Suprapubic skin (tissue), 4 donors: ENCODE results near the gene SUGCT. TPM values are rescaled to one million over a fixed set of nuclear protein-coding genes. Genes with fewer than 3 reads are reported as not detected.

Source experiments
- DNase-seq, 2 donors: peaks; one replicate each; pipeline ENCODE4 v3.0.0-alpha.2; 2019; ENCODE audit warnings: low spot score in 2 of 2
- H3K27ac ChIP-seq: fragments of 200-600 bp; sonication (generic); one replicate; pipeline ENCODE4 v1.5.1; 2019
- H3K27me3 ChIP-seq: fragments of 200-600 bp; sonication (generic); one replicate; pipeline ENCODE4 v1.5.1; 2019
- H3K36me3 ChIP-seq: fragments of 200-600 bp; sonication (generic); one replicate; pipeline ENCODE4 v1.5.1; 2019
- H3K4me1 ChIP-seq: fragments of 200-600 bp; sonication (generic); one replicate; pipeline ENCODE4 v1.5.1; 2019
- H3K4me3 ChIP-seq: fragments of 200-600 bp; sonication (generic); one replicate; pipeline ENCODE4 v1.5.1; 2019; ENCODE audit warnings: mild to moderate bottlenecking
- H3K9me3 ChIP-seq: fragments of 200-600 bp; sonication (generic); one replicate; pipeline ENCODE4 v1.5.1; 2019
- CTCF ChIP-seq, 2 donors: fragments of 200-600 bp in 1 of 2; fragments of 450-650 bp in 1 of 2; sonication (generic) in 1 of 2; IDR thresholded peaks; one replicate each; pipeline ENCODE4 v1.5.1; 2016 to 2019; ENCODE audit warnings: antibody characterized with exemption in 2 of 2, mild to moderate bottlenecking in 1 of 2, moderate library complexity in 1 of 2
- EP300 ChIP-seq: sonication (generic); formaldehyde crosslinking; IDR thresholded peaks from one replicate; pipeline ENCODE4 v1.6.1; 2017; ENCODE audit warnings: antibody characterized with exemption
- POLR2A ChIP-seq, 2 donors: fragments of 450-650 bp; IDR thresholded peaks; one replicate each; pipeline ENCODE4 v1.6.1; 2017; ENCODE audit warnings: antibody characterized with exemption in 2 of 2, mild to moderate bottlenecking in 2 of 2, moderate library complexity in 2 of 2
- POLR2AphosphoS5 ChIP-seq, 3 donors: sonication (generic); formaldehyde crosslinking; IDR thresholded peaks; one replicate each; pipeline ENCODE4 v1.6.1; 2017; ENCODE audit warnings: antibody characterized with exemption in 3 of 3
- WGBS: methylation state at CpG from one replicate; pipeline ENCODE4 v1.1.5; 2018; 5-methylcytosine and 5-hydroxymethylcytosine counted together
- total RNA-seq, 4 donors: library from RNA; depleted of rRNA; stranded (reverse); fragments of >200 nt; gene quantifications; one replicate each; pipeline ENCODE4 v1.1.0, GENCODE V29; 2016

Gene SUGCT
- total RNA-seq, 4 donors from 2014 or later = 0.73 to 2.2 (median 0.98) TPM; not detected in 1

DNA sequence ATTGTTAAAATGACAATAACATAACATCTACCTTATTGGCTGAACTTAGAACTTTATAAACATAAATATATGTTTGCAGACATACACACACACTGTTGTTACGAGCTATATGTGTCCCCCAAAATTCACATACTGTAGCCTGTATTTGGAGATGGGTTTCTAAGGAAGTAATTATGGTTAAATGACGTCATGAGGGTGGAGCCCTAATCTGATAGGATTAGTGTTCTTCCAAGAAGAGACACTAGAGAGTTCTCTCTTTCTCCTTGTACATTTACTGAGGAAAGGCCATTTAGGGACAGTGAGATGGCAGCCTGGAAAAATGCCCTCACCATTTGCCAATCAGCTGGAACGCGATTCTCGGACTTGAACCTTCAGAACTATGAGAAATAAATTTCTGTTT lies 211.7 kb downstream of the SUGCT start:
- Histone ChIP-seq H3K27ac (no peak overlapping the region), H3K4me3 (no peak overlapping the region), H3K36me3 (no peaks in the 10 kb centered on the region), H3K9me3 (no peaks in the 10 kb centered on the region), H3K27me3 (no peaks in the 10 kb centered on the region), H3K4me1 (no peaks in the 10 kb centered on the region)
- DNase-seq = no peak
- TF ChIP-seq EP300 = no peak
- TF ChIP-seq POLR2AphosphoS5 (IDR thresholded peaks at IDR 0.05) = no peak
- no peak for TF ChIP-seq CTCF (IDR thresholded peaks at IDR 0.05)
- TF ChIP-seq POLR2A (IDR thresholded peaks at IDR 0.05) = no peak
- WGBS = 88% methylated on average over 5 of the region's 5 CpGs

- Histone ChIP-seq H3K27ac (no peak overlapping the region), H3K27me3 (no peaks in the 10 kb centered on the region), H3K4me1 (no peaks in the 10 kb centered on the region), H3K4me3 (no peak overlapping the region), H3K36me3 (no peaks in the 10 kb centered on the region), H3K9me3 (no peaks in the 10 kb centered on the region)
- WGBS = 83% methylated on average over 7 of the region's 7 CpGs
- no peak for TF ChIP-seq CTCF (IDR thresholded peaks at IDR 0.05)
- no peak for DNase-seq
Observed at GRCh38 chr7:40348126-40348728, 213.4 kb downstream of the SUGCT start.

DNA sequence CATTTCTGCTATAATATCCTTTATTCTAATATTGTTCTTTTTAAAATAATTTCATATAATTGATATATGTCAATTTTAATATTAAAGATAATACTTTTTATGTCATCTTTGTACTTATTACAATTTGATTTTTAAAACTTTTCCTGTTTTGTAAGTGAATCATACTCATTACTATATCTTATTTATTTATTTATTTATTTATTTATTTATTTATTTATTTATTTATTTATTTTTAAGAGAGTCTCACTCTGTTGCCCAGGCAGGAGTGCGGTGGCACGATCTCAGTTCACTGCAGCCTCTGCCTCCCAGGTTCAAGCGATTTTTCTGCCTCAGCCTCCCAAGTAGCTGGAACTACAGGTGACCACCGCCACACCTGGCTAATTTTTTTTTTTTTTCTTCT lies 215.3 kb downstream of the SUGCT start:
- no peak overlapping the region for H3K27ac ChIP-seq
- no peaks in the 10 kb centered on the region for H3K27me3 ChIP-seq
- H3K4me3 ChIP-seq = no peak overlapping the region
- H3K9me3 ChIP-seq = no peaks in the 10 kb centered on the region
- no peaks in the 10 kb centered on the region for H3K36me3 ChIP-seq
- TF ChIP-seq POLR2A (IDR thresholded peaks at IDR 0.05) = no peak
- no peak for TF ChIP-seq CTCF (IDR thresholded peaks at IDR 0.05)
- TF ChIP-seq EP300 = no peak
- TF ChIP-seq POLR2AphosphoS5 (IDR thresholded peaks at IDR 0.05) = no peak
- WGBS = 97% methylated on average over 4 of the region's 4 CpGs
- DNase-seq = no peak
- no peaks in the 10 kb centered on the region for H3K4me1 ChIP-seq

DNA sequence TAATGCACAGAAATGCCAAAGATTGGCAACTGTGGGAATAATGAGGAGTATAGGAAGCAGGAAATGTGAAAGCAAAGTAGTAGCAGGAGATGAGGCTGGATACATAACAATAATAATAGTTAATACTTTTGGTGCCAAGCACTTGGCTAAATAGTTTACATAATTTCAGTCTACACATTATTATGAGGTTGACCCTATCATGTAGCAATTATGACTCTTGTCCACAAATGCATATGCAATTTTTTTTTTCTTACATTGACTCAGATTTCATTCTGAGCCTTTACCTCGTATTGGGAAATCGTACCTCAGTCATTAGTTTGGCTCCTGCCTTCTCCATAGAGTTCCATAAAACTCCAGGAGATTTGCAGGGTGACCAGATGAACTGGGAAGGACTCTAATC lies 219.9 kb downstream of the SUGCT start:
- DNase-seq = no peak
- Histone ChIP-seq H3K27me3 (no peaks in the 10 kb centered on the region), H3K4me3 (no peak overlapping the region), H3K4me1 (peaks cover 4% of the 10 kb centered on the region), H3K36me3 (no peaks in the 10 kb centered on the region), H3K9me3 (no peaks in the 10 kb centered on the region), H3K27ac (no peak overlapping the region)
- TF ChIP-seq EP300 = no peak
- no peak for TF ChIP-seq POLR2AphosphoS5 (IDR thresholded peaks at IDR 0.05)
- no peak for TF ChIP-seq POLR2A (IDR thresholded peaks at IDR 0.05)
- TF ChIP-seq CTCF (IDR thresholded peaks at IDR 0.05) = no peak
- 90% methylated on average over 2 of the region's 2 CpGs for WGBS

GRCh38 chr7:40356312-40356711 lies 221.5 kb downstream of the SUGCT start:
- 75% methylated on average over 3 of the region's 3 CpGs for WGBS
- Histone ChIP-seq H3K27me3 (no peaks in the 10 kb centered on the region), H3K4me1 (peaks cover 4% of the 10 kb centered on the region), H3K27ac (no peak overlapping the region), H3K36me3 (no peaks in the 10 kb centered on the region), H3K4me3 (no peak overlapping the region), H3K9me3 (no peaks in the 10 kb centered on the region)
- DNase-seq = no peak
- TF ChIP-seq POLR2A (IDR thresholded peaks at IDR 0.05) (no peak), CTCF (IDR thresholded peaks at IDR 0.05) (no peak), EP300 (no peak), POLR2AphosphoS5 (IDR thresholded peaks at IDR 0.05) (no peak)
